ENCODE measurements around the gene PRDX5.
A peak's percentile ranks its signal among the peaks of the same experiment; 100 is the strongest.

The PRDX5 gene

GRCh38 chr11:64349404-64349803, 31.5 kb downstream of the PRDX5 start:
- no peak for DNase-seq

- DNase-seq: no peak
These were observed 33.3 kb downstream of the PRDX5 start for GRCh38 chr11:64351136-64351631.

GRCh38 chr11:64352099-64352994, 34.4 kb downstream of the PRDX5 start:
- peak; percentile 89 for DNase-seq

GRCh38 chr11:64352995-64353714, 35.2 kb downstream of the PRDX5 start:
- peak; percentile 94 for DNase-seq

- no peak for DNase-seq
These were observed 36.0 kb downstream of the PRDX5 start for GRCh38 chr11:64353715-64354506.

- peak; percentile 91 for DNase-seq
These were observed 37.4 kb downstream of the PRDX5 start for GRCh38 chr11:64355078-64355940.

- peak; percentile 29 for DNase-seq
These were observed 38.8 kb downstream of the PRDX5 start for GRCh38 chr11:64356498-64357411.

- no peak for DNase-seq
These were observed 39.5 kb downstream of the PRDX5 start for GRCh38 chr11:64357446-64357845.

GRCh38 chr11:64357904-64358535, 40.1 kb downstream of the PRDX5 start:
- no peak for DNase-seq

GRCh38 chr11:64358536-64358906, 40.6 kb downstream of the PRDX5 start:
- no peak for DNase-seq

- DNase-seq: peak; percentile 42
These were observed 41.2 kb downstream of the PRDX5 start, which contains the start of gene RPS6KA4 for GRCh38 chr11:64358907-64359711. Gene RPS6KA4 (plus strand): TSS chr11:64359162. CDS start chr11:64359236, 74 bp downstream.

GRCh38 chr11:64359712-64360445, 42.0 kb downstream of the PRDX5 start:
- peak; percentile 41 for DNase-seq

- DNase-seq: no peak
These were observed 42.6 kb downstream of the PRDX5 start for GRCh38 chr11:64360448-64360921.

- no peak for DNase-seq
These were observed 43.7 kb downstream of the PRDX5 start for GRCh38 chr11:64361659-64362058.

GRCh38 chr11:64362339-64362738, 44.4 kb downstream of the PRDX5 start:
- DNase-seq: no peak

GRCh38 chr11:64364435-64364834, 46.5 kb downstream of the PRDX5 start:
- DNase-seq: no peak

GRCh38 chr11:64364911-64365310, 47.0 kb downstream of the PRDX5 start:
- DNase-seq: no peak

GRCh38 chr11:64366751-64367150, 48.8 kb downstream of the PRDX5 start:
- no peak for DNase-seq

All from COR-L47 (cell line).